GM18867 (cell line): ENCODE results near the gene SLC2A1.
"Not testable (repeated sequence)": the region's sequence is repeated elsewhere in the genome, so short reads cannot be mapped to it uniquely, and the experiment has no call there.

Experiments used
- ATAC-seq: cut with Tn5 transposase; IDR thresholded peaks from one replicate; pipeline ENCODE4 v1.9.1; 2021; ENCODE audit warnings: mild to moderate bottlenecking, moderate library complexity; ENCODE audit not compliant: unreplicated experiment

The SLC2A1 gene

DNA sequence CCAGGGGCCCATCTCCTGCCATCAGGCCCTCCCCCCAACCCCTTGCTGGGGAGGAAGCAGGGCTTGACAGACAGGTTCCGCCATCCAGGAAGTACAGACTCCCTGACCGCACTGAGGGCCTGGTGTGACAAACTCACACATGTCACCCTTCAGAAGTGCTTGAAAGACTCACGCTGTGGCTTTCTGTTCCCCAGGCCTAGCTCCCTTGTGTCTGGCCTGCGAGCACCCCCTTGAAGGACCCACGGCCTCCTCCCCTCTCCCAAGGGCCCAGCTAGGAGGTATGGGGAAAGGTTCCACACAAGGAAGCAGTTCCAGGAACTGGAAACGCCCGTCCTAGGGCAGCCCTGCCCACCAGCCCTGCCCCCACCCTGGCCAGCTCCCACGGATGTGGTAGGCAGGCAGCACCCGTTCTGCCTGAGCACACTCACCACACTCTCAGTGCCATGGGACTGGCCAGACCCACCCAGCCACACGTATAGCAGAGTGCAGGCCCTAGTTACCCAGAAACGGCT, 26.7 kb downstream of the SLC2A1 start:
- ATAC-seq, result peak; percentile 59

- ATAC-seq, result no peak
These were observed 27.5 kb downstream of the SLC2A1 start for GRCh38 chr1:42931108-42931539.

- no peak for ATAC-seq
These were observed 28.2 kb downstream of the SLC2A1 start for GRCh38 chr1:42930178-42931107.

DNA sequence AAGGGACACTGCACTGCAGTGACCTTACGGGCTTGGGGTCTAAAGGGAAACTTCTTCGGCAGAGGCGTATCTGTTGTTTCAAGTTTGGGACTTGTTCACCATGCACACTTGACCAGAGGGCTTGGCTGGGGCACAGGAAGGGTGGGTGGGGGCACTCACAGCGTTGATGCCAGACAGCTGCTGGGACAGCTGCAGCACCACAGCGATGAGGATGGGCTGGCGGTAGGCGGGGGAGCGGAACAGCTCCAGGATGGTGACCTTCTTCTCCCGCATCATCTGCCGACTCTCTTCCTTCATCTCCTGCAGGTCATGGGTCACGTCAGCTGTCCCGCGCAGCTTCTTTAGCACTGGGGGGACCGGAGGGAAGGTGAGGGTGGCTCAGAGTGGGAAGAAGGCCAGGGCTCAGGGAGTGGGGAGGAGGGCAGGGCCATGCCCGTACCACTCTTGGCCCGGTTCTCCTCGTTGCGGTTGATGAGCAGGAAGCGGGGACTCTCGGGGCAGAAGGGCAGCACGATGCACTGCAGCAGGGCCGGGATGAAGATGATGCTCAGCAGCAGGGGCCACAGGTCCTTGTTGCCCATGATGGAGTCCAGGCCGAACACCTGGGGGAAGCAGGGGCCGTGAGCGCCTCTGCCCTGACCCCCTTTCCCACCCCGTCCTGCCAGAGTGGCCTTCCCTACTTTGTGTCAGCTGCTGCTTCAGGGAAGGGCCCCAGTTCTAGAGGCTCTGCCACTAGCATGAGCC, 29.1 kb downstream of the SLC2A1 start:
- ATAC-seq, result no peak

DNA sequence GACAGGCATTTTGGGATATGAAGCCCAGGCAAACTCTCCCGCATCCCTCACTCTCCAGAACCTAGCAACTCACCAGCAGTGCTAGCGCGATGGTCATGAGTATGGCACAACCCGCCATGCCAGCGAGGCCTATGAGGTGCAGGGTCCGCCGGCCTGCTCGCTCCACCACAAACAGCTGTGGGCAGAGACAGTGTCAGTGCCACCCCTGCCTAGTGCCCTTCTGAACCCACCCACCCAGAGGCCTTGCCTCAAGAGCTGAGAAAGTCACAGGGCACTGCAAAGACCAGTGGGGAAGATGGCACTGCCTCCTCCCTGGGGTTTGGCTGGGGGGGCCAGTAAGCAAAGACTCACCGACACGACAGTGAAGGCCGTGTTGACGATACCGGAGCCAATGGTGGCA, 29.8 kb downstream of the SLC2A1 start:
- no peak for ATAC-seq

GRCh38 chr1:42927920-42928505, 30.7 kb downstream of the SLC2A1 start:
- ATAC-seq, result no peak

GRCh38 chr1:42927274-42927841, 31.3 kb downstream of the SLC2A1 start:
- ATAC-seq, result no peak

GRCh38 chr1:42926879-42927242, 31.8 kb downstream of the SLC2A1 start:
- ATAC-seq, result no peak

DNA sequence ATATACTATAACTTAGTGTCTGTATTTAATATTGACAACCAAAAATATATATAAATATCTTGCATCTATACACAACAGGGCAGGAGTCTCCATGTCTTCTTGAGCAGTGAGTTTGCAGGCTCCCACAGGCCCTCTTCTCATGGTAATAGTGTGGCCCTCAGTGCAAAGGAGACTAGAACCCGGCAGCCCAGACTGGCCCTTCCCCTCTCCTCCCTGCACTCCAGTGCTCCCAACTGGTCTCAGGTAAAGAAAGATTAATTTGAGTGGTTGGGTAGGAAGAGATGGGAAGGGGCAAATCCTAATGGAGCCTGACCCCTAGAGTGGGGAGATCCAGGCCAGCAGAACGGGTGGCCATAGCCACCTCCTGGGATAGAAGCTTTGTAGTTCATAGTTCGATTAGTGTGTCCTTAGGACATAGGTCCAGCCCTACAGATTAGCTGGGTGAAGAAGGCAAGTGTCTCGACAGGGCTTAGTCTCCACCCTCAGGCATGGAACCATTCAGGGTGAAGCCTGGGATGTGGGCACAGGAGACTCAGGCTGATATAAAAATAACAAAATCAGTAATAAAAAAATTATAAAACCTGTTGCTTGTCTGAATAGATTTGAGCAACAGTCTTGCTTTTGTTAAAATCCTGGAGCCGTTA, 32.3 kb downstream of the SLC2A1 start:
- no peak for ATAC-seq

- no peak for ATAC-seq
These were observed 33.6 kb downstream of the SLC2A1 start for GRCh38 chr1:42924851-42925760.

- peak; percentile 88 for ATAC-seq
These were observed 34.4 kb downstream of the SLC2A1 start for GRCh38 chr1:42924082-42924850.

DNA sequence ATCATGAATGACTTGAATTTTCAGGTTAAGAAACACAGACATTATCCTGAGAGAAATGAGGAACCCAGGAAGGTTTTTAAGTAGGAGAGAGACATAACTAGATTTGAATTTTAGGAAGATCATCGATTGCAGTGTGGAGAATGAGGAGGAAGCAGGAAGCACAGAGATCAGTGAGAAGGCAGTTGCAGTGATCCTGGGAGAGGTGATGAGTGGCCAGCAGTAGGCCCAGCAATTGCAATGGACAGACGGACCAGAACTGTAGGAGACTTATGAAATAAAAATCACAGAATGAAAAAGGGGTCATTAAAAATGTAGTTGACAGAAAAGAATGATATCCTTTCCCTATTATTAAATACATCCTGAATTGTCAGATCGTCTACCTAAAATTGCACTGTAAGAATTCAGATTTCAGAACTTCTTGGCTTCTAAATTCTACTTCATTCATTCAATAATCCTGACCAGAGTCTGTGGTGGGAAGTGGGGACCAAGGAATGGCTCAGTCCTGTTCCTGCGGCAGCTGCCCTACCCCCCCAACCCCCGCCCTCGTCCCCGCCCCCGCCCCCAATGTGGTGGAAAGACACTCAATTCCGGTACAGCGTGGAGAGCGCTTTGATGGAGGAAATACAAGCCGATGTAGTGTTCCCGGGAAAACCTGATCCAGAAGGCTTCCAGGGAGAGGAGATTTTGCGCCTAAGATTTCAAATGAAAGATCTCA, 35.1 kb downstream of the SLC2A1 start:
- ATAC-seq, result no peak

DNA sequence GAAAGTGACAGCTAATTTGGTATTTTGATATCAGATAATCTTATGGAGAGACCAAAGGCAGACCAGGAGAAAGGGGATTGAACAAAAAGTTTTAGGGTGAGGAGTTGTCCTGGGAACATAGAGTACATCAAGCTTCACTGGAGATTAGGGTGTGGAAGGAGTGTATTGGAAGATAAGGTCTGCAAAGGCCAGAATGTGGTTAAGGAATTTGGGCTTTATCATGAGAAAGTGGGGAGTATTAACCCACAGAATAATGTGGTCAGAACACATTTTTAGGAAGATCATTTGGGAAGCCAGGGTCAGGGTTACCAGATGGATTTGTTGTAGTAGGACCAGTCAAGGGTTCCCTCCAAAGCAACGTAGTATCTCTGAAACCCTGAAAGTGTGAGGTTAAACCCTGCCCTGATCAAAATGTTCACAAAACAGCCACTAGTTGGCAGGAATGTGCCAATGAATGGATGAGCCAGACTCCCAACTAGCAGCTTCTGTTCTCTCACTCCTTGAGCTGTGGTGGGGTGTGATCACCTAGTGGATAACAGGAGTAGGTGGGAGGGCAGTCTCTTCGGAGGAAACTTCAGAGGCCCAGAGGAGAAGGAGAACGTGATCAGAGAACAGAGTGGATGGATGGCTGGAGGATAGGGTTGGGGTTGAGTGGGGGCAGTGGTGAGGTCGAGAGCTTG, 35.8 kb downstream of the SLC2A1 start:
- ATAC-seq, result no peak

DNA sequence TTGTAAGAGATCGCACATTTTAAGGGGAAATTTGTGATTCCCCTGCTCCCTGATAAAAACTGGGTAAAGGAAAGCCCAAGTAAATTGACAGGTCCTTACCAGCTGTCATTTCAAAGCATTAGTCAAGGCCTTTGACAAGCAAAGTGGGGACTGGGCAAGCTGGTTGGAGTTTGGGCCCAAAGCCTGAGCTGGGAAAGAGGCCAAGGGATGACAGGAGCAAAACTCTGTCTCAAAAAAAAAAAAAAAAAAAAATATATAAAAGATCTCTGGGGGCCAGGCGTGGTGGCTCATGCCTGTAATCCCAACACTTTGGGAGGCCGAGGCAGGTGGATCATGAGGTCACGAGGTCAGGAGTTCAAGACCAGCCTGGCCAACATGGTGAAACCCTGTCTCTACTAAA, 36.9 kb downstream of the SLC2A1 start:
- no peak for ATAC-seq

DNA sequence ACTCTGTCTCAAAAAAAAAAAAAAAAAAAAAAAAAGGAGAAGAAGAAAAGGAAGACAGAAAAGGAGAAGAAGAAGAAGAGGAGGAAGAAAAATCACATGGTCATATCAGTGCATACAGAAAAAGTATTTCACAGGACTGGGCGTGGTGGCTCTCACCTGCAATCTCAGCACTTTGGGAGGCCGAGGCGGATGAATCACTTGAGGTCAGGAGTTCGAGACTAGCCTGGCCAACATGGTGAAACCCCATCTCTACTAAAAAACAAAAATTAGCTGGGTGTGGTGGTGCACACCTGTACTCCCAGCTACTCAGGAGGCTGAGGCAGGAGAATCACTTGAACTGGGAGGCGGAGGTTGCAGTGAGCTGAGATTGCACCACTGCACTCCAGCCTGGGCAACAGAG, 39.0 kb downstream of the SLC2A1 start:
- ATAC-seq, result not testable (repeated sequence)

DNA sequence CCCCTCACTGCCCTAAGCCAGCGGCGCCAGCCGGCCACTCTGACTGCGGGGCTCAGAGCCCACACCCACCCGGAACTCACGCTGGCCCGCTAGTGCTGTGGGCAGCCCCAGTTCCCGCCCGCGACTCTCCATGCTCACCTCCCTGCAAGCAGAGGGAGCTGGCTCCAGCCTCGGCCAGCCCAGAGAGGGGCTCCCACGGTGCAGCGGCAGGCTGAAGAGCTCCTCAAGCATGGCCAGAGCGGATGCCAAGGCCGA, 41.5 kb downstream of the SLC2A1 start:
- no peak for ATAC-seq

DNA sequence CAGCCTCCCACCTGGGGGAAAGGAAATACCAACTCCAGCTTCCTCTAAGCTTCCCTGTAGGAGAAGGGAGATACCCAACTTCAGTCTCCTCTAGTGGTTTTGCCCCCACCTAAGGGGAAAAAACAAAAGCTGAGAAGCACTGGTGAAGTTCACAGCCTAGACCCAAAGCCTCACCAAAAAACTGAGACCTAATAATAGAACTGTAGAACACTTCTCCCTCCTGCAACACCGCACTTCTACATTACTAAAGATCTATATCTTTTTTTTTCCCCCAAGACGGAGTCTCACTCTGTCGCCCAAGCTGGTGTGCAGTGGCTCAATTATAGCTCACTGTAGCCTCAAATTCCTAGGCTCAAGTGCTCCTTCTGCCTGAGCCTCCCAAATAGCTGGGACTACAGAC, 43.2 kb downstream of the SLC2A1 start:
- no peak for ATAC-seq

GRCh38 chr1:42914092-42914627, 44.5 kb downstream of the SLC2A1 start:
- ATAC-seq, result no peak
